Pulmonary artery endothelial cell (primary cell): ENCODE measurements around the gene S100A8. TPM values are rescaled to one million over a fixed set of nuclear protein-coding genes. Genes with fewer than 3 reads are reported as not detected.

ENCODE experiments used
- DNase-seq: peaks from one replicate; pipeline ENCODE4 v3.0.0-alpha.2; 2011; ENCODE audit warnings: low read depth, low spot score
- total RNA-seq: library from RNA; depleted of rRNA; stranded (reverse); fragments of >200 nt; gene quantifications from 2 replicates; pipeline ENCODE4 v1.2.3, GENCODE V29; 2014

Gene S100A8
- total RNA-seq, 1 donor from 2014 or later = not detected

DNA sequence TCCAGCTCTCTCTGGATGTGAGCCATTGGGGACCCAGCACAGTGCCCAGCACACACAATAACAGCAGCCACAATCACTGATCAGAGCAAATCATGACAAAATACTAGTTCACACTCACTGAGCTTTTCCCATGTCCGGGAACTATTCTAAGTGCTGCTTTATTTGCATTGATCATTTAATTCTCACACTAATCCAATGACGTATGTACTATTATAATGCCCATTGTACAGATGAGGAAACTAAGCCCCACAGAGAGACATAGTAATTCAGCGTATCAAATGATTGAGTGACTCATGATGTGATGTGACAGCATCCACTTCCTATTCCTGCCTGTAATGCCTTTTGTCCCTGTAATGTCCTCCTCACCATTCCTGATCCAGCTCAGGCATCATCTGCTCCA is 1.9 kb upstream of the S100A8 start:
- DNase-seq = no peak

DNA sequence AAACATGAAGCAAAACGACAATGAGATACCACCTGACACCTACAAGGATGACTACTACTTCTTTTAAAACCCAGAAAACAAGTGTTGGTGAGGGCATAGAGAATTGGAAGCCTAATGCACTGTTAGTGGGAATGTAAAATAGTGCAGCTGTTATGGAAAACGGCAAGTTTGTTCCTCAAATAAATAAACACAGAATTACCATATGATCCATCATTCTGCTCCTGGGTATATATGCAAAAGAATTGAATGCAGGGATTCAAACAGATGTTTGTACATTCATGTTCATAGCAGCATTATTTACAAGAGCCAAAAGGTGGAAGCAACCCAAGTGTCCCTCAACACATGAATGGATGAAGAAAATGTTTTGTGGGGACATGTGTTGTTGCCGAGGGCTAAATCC is 1.4 kb upstream of the S100A8 start:
- DNase-seq = no peak

DNA sequence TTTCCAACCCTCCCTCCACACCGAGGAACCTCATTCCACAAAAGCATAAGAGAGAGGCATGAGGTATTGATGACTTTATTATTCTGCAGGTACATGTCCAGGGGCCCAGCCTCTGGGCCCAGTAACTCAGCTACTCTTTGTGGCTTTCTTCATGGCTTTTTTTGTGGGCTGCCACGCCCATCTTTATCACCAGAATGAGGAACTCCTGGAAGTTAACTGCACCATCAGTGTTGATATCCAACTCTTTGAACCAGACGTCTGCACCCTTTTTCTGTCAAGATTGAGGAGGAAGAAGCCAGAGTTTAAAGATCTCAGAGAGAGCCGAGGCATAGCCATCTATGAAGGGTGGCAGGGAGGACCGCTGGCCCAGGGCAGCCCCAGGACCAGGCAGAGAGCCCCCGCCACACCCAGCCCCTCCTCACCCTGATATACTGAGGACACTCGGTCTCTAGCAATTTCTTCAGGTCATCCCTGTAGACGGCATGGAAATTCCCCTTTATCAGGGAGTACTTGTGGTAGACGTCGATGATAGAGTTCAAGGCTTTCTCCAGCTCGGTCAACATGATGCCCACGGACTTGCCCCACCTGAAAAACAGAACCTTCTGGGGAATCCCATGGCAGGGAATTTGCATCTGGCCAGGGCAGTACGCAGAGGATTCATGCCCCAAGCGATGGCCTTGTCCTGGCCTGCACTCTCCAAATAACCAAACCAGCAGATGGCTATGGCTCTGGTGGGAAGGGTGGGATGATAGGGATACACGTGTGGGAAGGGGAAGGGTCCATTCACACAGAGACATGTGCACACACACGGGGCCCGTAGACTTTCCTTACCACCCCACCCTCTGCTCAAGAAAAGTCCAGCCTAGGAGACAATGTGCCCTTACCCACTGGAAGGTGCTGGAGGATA is 647 bp downstream of the S100A8 start:
- DNase-seq = no peak

DNA sequence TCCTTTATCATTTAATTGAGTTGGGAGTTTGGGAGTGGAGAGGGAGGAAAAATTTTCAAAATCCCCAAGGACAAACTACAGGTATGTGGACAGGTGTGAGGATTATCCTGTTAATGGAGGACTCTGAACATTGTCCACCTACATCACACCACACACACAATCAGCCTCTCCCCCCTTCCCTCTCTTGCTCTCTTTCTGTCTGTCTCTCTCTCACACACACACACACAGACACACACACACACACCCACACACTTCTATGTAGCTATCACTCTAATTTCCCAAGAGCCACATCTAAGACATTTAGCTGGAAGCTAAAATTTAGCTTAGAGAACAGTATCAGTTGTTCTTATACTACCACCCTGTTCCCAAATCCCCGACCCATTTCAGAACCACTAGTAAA is 1.5 kb downstream of the S100A8 start:
- no peak for DNase-seq

DNA sequence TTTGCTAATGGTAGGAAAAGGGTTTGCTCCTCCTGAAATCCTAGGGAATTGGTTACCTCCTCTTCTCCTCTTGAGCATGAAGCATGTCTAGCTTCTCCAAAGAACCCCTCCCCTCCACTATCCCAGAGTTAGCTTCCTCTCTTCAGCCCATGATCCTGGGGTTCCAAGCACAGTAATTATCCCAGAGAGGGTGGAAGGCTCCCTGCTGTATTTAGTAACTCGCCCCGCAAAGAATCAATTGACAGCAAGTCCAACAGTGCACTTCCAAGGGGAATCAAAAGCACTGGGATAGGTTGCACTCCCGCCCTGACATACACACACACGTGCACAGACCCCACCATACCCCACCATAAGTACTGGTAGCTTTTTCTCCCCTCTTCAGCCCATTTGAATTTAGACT is 3.1 kb downstream of the S100A8 start:
- no peak for DNase-seq

DNA sequence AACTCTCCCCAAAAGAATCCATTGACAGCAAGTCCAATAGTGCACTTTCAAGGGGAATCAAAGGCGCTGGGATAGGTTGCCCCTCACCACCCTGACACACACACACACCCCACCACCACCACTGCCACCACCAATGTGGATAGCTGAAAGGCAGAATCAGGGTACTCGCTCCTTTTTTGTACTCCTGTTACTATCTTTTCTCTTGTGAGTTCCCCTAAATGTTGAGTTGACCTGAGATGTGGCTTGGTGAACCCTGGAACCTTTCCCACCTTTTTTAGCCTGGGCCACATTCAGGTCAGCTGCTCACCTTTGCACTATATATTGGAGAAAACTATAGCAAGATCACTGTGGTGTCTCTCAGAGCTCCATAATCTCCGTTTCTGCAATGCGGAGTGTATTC is 3.9 kb downstream of the S100A8 start:
- DNase-seq = no peak

DNA sequence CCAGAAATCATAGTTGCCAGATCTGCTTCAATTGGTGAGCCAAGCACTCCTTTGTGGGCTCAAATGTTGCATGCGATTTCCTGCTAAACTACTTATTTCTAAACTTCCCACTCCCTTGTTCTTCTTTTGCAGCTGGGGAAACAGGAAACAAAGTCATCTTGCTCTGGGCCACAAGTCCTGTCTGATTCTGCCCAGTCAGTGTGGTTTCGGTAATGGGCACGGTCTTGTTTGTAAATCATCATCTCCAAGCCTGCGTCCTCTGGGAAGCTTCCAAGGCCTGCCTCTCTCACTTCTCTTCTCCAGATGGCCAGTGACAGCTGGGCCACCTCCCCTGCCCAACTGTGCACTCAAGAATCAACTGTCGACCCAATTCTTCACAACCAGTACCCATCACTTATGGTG is 4.4 kb downstream of the S100A8 start:
- DNase-seq = no peak

DNA sequence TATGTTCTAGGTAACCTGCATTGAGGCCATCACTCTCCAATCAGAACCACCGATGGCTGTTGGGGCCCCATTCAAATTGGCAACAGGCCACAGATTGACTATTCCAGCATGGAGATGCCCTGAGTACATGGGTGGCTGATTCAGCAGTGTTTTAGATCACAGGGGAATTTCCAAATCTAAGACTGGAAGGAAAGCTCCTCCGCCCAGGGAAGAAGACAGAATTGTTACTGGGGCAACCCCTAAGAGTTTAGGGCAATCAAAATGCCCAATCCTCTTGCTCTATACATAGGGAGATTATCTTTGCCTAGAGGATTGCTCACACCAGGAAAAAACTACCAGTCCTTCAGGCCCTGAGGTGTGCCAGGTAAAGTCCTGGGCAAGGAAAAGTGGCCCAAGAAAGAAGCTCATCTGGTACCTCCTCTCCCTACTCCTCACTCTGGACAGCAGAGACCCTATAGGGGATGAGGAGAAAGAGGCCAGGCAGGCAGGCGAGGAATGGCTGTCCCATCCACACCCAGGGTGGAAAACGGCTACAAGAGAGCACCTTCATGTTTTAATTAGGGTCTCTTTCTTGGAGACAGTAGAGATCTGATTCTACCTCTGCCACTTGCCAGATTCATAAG is 5.8 kb downstream of the S100A8 start:
- DNase-seq = no peak

DNA sequence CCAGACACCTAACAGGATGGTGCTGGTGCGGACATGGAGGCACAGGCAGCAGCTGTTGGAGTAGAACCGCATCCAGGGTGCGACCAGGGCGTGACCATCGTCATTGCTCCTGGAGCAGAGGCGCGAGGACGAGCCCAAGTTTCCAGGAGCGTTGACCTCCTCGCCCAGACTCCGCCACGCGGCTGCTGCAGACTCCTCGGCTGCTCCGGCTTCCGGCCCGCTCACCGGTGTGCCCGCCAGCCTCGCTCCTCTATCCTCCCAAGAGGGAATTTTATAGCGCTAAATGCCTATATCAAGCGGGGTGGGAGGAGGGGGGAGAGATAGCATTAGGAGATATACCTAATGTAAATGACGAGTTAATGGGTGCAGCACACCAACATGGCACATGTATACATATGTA is 10.2 kb downstream of the S100A8 start:
- DNase-seq = no peak

DNA sequence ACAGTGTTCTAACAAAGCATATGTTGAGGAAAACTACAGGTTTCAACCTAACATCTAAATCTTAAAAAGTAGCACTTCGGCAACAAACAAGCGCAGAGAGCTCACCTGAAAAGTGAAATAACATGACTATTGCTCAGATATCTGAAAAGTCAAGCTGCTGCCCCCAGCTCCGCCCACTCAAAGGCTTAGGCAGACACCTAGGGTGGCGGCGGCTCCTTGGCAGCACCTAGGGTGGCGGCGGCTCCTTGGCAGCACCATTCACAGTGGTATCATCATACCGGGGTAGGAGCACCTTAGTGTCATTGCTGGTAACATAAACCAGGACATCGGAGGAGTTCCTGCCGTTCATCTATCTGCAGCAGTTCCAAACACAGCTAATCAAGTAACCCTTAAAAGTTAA is 11.3 kb downstream of the S100A8 start:
- DNase-seq = no peak

DNA sequence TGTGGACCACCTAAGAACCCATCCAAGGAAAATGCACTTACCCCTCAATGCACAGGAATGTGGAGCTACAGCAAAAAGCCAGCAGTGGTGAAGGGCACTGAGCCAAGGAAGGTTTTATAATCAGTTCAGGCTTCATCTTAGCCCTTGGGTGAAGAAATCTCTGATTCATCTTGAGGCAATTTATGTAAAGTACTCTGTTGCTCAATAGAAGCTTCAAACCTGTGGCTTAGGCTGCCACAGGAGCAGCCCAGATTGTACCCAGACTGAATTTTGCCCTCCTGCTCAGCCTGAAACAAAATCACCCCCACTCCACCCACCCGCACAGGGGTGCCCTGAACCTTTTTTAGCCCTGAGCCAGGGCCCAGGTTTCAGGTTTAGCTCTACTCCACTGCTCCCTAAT is 15.4 kb downstream of the S100A8 start, which contains the start of gene S100A12:
S100A12 (minus strand) TSS at position 111 of the 400 bp plus-strand sequence. CDS start 1,029 bp downstream, outside the sequence.
- DNase-seq = no peak

DNA sequence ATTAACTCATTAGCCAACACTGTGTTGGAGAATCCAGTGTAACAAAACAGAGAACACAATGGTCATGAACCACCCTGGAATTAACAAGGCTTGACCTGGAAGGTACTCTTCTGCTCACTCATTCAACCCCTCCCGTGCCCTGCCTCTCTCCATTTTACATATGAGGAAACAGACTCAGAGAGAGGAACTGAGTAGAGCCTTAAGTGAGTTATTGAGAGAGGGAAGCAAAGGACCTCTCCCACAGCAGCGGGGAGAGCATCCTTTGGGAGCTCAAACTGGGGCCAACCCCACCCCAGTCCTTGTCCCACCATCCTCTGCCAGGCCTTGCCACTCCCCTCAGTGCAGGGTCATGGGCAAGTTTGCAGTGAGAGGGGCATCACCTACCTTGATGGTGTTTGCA is 16.8 kb downstream of the S100A8 start:
- DNase-seq = no peak

DNA sequence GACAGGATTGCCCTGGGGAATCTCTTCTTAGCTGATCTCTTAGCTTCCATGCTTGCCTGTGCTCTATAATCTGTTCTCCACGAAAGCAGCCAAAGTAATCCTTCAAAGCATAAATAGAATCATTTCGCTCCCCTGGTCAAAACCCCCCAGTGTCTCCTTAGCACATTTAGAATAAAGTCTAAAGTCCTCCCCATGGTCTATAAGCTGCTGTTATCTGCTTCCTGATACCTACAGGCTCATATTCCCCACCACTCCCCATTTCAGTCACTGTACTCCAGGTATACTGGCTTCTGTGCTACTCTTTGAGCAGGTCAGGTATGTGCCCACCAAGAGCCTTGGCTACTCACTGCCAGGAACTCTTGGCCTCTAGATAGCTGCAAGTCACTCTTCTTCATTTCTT is 18.3 kb downstream of the S100A8 start:
- no peak for DNase-seq

DNA sequence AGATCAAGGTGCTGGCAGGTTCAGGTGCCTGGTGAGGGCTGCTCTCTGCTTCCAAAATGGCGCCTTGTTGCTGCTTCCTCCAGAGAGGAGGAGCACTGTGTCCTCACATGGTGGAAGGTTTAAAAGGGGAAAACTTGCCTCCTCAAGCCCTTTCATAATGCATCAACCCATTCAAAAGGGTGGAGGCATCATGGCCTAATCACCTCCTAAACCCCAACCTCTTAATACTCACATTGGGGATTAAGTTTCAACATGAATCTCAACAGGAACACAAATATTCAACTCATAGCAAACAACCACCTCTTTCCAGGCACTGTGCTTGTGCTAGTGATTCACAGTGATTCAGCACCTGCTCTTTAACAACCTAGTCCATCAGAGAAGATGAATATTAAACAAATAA is 19.6 kb downstream of the S100A8 start:
- no peak for DNase-seq

DNA sequence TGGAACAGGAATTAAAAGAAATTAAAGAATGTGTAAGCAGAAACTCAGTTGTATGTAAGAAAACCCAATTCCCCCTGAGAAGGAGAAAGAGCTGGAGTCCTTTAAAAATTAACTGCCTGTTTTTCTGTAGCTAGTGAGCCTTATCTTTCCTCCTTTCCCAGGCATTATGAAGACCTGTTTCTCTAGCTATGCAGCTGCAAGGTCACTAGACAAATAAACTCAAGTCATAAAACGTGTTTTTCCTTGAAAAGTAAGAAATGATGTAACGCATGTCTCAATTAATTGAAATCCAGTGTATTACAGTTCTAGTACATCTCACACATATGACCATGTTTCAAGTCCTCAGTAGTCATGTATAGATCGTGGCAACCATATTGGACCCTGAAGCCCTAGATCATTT is 20.7 kb downstream of the S100A8 start:
- no peak for DNase-seq

DNA sequence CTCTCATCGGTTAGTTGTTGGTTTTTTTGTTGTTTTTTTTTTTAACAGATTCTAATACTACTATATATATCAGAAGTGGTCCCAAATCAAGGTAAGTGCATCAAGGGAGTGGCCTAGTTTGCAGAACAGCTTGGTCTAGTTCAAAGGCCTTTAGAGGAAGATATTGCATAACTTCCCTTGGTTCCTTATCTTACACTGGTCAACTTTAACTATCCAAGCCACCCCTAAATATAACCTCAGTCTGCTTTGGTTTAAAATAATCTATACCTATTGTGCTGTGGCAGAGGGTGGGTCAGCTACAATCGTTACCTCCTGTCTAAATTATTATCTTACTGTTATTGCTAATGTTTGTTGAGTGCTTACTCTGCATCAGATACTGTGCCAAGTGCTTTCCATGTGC is 22.4 kb downstream of the S100A8 start:
- no peak for DNase-seq

DNA sequence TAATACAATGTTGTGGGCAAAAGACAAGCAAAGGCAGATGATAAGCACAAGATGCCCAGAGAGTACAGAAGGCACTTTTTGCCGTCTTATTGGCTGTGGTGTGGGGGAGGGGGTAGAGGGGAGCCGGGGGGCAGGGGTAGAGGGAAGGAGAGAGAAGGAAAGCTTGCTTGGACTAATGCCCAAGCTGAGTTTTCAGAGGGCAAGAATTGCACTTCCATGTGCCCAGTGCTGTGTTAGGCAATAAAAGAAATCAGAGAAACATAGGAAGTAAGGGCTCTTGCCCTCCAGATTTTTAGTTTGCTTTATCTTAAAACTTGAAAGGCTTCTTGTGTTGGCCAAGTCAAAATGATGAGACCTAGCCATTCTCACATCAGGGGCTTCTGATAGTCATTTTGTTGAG is 23.8 kb downstream of the S100A8 start:
- no peak for DNase-seq

DNA sequence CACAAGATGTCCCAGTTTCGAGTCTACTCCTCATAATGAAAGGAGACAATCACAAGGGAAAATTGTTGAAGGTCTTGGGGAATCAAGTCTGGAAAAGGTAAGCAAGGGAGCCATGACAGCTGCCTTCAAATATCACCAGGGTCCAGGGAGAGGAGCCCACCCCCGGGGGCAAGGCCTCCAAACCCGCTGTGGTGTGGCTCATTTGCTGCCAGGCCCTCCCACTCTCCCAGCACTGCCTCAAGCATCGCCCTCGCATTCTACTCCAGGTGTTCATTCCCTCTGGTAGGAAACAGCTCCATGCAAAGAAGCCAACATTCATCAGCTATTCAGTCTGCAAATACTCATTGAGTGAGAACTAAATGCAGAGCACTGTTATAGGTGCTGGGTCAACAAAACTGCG is 24.6 kb downstream of the S100A8 start:
- DNase-seq = no peak

DNA sequence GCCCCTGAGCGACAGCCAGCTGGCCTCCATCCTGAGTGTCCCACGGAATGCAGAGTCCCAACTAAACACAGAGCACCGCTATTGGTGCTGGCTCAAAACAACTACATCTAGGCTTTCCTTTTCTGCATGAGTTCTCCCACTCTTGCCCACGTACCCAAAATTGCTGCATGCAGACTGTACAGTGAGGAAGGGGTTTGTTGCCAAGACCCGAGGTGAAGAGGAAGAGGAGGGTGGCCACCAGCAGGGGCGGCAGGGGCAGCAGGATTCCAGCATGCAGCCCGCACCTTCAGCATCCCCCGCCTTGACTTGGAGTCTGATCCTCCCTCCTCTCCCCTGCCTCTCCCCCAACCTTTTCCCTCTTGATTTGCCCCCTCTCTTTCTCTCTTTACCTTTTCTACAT is 25.2 kb downstream of the S100A8 start:
- no peak for DNase-seq

DNA sequence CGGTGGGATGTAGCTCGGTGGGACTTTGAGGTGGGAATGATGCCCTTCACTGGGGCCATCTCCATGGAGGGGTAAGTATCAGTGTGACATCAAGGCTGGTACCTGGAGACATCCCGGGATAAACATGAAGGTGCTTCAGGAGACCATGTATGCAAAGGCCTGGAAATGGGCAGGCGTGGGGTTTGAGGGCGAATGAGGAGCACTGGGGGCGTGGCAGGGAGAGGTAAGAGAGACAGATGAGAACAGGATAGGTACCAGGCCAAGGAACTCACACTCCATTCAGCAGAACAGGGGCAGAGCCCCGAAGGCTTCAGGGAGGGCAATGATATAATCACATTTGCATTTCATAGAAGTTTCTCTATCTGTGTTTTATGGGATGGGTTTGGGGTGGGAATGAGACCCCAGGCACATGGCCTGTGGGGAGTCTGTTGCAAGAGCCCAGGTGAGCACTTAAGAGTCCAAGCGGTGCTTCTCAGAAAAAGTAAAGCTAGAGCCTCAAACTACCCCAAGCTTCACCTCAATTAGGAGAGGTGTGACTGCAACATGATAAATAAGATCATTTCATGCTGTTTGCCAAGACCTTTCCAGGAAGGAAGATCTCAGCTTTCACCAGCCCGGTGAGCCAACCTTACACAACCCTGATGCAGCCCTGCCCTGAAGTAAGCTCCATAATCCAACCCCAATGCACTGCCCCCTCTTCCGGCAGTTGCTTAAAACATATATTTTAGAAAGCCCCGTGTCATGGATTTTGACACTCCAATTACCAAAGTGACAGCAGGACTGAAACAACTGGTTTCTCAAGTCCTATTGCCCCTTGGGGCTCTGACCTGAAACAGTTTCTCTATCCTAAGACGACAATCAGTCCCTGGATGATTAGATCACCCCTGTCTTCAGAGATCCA is 25.9 kb downstream of the S100A8 start:
- DNase-seq = no peak

DNA sequence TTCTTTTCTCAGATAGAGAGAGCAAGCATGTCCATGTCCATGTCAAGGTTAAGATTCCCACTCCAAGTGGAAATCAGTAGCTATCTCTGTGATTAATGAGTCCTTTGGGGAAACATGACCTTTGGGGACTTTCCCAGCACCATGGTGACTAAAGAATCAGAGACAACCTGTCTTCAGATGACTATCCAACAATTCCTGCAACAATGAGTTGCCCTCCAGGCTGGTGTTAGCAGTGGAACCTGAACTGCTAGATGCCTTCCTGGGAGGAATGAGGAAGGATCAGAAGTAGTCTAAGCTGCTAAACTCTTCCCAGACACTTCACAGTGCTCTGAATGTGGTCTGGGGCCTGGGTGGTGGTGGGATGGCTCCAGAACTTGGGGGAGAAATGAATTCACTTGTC is 26.7 kb downstream of the S100A8 start:
- DNase-seq = no peak

DNA sequence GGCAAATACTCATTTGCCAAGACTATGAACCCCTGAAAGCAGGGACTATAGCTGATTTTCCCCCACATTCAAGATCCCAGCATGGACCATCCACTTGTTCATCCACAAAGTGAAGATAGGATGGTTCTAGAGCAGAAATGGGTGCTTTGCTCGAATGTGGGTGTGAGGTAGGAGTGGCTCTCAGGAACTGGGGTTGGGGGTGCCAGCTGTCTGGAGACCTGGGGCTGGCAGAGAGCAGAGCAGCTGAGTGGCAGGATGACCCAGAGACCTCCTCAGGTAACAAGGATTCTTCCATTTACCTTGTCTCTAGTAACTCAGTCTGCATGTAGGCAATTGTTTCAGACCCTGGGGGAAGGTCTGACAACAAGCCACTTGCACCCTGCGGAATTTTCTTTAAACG is 27.2 kb downstream of the S100A8 start:
- no peak for DNase-seq
